GM12875 (cell line): ENCODE measurements around the gene OR8D4.

Source experiments
- H3K4me3 ChIP-seq: one replicate; pipeline ENCODE4 v1.5.1; 2011; ENCODE audit warnings: low read depth, low read length, control low read depth
- TF ChIP-seq, protein P1 (sequence below): IDR thresholded peaks from 2 replicates; pipeline ENCODE4 v1.5.1; 2011; ENCODE audit warnings: low read depth, mild to moderate bottlenecking, control low read depth, inconsistent platforms, low read length, moderate library complexity, borderline replicate concordance; ENCODE audit not compliant: insufficient read depth

Gene OR8D4

DNA sequence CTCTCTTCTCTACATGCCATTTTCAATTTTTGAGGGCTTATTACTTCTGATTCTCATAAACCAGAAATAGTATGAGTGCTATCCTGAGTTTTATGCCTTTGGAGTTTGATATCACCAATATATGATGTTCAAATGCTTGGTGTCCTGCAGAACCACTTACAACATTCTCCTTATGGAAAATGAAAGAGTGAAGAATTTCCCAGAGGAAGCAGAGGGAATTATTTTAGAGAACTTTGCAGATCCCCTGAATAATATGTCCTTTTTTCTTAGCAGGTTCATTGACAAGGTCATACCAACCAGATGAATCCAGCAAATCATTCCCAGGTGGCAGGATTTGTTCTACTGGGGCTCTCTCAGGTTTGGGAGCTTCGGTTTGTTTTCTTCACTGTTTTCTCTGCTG is 37.4 kb downstream of the OR8D4 start, which contains the start of gene OR4D5:
OR4D5 (plus strand) TSS at position 301 of the 400 bp plus-strand sequence; CDS start at position 301, 0 bp downstream.
- no peak within 1 kb of the TSS for H3K4me3 ChIP-seq
- TF ChIP-seq, protein P1, sequence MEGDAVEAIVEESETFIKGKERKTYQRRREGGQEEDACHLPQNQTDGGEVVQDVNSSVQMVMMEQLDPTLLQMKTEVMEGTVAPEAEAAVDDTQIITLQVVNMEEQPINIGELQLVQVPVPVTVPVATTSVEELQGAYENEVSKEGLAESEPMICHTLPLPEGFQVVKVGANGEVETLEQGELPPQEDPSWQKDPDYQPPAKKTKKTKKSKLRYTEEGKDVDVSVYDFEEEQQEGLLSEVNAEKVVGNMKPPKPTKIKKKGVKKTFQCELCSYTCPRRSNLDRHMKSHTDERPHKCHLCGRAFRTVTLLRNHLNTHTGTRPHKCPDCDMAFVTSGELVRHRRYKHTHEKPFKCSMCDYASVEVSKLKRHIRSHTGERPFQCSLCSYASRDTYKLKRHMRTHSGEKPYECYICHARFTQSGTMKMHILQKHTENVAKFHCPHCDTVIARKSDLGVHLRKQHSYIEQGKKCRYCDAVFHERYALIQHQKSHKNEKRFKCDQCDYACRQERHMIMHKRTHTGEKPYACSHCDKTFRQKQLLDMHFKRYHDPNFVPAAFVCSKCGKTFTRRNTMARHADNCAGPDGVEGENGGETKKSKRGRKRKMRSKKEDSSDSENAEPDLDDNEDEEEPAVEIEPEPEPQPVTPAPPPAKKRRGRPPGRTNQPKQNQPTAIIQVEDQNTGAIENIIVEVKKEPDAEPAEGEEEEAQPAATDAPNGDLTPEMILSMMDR, result no peak

DNA sequence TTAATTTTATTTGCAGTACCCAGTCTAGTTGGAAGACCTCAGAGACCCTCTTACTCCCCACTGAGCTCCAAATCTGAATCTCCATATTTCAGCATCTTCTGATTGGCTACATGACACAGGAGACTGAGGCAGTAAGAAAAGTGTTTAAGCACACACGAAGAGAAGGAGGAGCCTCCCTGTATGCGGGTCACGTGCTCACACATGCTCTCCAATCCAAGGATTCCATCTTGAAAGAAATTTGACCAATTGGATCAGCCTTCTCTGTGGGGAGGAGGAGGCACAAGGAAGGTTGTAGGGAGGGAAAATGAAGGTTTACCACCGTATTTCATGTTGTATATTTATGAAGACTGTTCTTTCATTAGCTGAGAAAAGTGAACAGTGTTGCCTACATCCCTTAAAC is 40.4 kb downstream of the OR8D4 start:
- H3K4me3 ChIP-seq, result no peak overlapping the region
- TF ChIP-seq, protein P1, result no peak

DNA sequence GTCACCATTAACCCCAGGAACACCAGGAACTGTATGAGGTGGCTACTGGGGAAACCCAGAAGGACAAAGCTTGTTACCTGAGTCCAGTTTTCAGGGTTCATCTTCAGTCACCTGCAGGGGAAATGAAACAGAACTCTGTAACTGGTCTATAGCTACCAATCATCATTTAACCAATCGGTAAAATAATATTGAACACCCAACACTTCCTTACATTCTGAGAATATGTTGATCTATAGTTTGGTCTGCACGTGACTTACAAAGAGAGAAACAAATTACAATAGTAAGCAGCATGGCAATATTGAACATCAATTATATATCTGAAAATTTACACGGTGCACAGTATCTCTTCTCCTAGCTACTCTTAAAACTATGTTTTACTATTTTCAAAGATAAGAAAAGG is 41.8 kb downstream of the OR8D4 start, which contains the start of gene OR6T1:
OR6T1 (minus strand) TSS at position 101 of the 400 bp plus-strand sequence; CDS start at position 101, 0 bp downstream.
- TF ChIP-seq, protein P1, result no peak
- H3K4me3 ChIP-seq, result no peak within 1 kb of the TSS

DNA sequence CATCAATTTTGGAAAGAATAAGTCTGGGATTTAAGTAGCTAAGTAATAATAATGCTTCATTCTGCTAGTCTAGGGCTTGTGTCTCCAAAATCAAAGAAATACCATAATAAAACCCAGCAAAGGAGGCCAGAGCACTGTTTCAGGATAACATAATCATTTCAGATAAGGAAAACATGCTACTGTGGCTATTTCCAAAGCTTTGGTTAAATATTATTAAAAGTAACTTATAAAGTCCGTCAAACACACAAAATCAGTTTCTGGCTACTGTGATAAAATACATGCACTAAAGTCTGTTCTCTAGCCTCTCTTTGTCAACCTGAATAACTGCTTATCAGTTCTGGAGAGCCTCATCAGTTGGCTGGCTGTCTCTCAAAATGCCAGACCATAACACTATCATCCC is 43.2 kb downstream of the OR8D4 start:
- TF ChIP-seq, protein P1, result no peak
- H3K4me3 ChIP-seq, result no peak overlapping the region

DNA sequence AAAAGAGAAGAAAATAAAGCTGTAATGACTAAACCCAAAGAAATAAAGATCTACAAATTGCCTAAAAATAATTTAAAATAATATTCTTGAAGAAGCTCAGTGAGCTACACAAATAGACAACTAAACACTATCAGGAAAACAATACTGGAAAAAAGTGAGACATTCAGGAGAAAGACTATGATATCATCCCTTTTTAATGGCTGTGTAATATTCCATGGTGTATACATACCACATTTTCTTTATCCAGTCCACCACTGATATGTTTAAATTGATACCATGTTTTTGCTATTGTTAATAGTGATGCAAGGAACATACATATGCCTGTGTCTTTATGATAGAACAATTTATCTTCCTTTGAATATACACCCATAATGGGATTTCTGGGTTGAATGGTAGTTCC is 54.8 kb downstream of the OR8D4 start:
- no peak overlapping the region for H3K4me3 ChIP-seq
- TF ChIP-seq, protein P1, result no peak
